ENCODE data around the gene C12orf43. TPM values are rescaled to one million over a fixed set of nuclear protein-coding genes. Genes with fewer than 3 reads are reported as not detected.

Gene C12orf43
- total RNA-seq, 1 experiment from 2014 or later: 35.4 TPM

- Histone ChIP-seq H3K27ac (ENCODE audit: low read length) (no peak overlapping the region), H3K79me2 (ENCODE audit: low read length) (no peaks in the 10 kb centered on the region), H3K4me1 (ENCODE audit: insufficient read depth, low read length) (no peaks in the 10 kb centered on the region), H3K4me3 (ENCODE audit: low read length) (no peak overlapping the region), H3K36me3 (ENCODE audit: low read depth, low read length) (no peaks in the 10 kb centered on the region), H3K4me2 (ENCODE audit: low read length) (no peak overlapping the region), H3K9ac (ENCODE audit: low read length) (no peak overlapping the region), H4K20me1 (ENCODE audit: low read length) (no peaks in the 10 kb centered on the region), H3K27me3 (ENCODE audit: low read length) (no peaks in the 10 kb centered on the region), H3K9me2 (replicated peaks; ENCODE audit: low read length) (no peaks in the 10 kb centered on the region), H3F3A (ENCODE audit: low read length, unreplicated experiment) (no peaks in the 10 kb centered on the region), H2AFZ (ENCODE audit: low read length) (0 out of 2 replicates have a peak overlapping the region, but pooled peaks have one; percentile 11), H3K9me3 (ENCODE audit: low read length) (no peaks in the 10 kb centered on the region)
- CTCF ChIA-PET: interaction anchor here (0.7 kb wide), 1 partner anchor 52 kb away, joined by 3 read pairs; no protein-coding TSS in a partner anchor
- intact Hi-C loops (cut with micrococcal nuclease): no loop called here
- ATAC-seq: no peak
- no peak for TF ChIP-seq EZH2phosphoT487 (IDR thresholded peaks at IDR 0.05; ENCODE audit: borderline replicate concordance, low read length)
- TF ChIP-seq EZH2 (IDR thresholded peaks at IDR 0.05; ENCODE audit: low read length, unreplicated experiment): no peak
- TF ChIP-seq, protein P1, sequence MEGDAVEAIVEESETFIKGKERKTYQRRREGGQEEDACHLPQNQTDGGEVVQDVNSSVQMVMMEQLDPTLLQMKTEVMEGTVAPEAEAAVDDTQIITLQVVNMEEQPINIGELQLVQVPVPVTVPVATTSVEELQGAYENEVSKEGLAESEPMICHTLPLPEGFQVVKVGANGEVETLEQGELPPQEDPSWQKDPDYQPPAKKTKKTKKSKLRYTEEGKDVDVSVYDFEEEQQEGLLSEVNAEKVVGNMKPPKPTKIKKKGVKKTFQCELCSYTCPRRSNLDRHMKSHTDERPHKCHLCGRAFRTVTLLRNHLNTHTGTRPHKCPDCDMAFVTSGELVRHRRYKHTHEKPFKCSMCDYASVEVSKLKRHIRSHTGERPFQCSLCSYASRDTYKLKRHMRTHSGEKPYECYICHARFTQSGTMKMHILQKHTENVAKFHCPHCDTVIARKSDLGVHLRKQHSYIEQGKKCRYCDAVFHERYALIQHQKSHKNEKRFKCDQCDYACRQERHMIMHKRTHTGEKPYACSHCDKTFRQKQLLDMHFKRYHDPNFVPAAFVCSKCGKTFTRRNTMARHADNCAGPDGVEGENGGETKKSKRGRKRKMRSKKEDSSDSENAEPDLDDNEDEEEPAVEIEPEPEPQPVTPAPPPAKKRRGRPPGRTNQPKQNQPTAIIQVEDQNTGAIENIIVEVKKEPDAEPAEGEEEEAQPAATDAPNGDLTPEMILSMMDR (conservative IDR thresholded peaks at IDR 0.05; ENCODE audit: low read depth, low read length): no peak
- POLR2A ChIA-PET (ENCODE audit: unreplicated experiment): no interaction called here
- DNase-seq: no peak
- BruUV-seq (replicated peaks): no TSS peak
These were observed 41.5 kb upstream of the C12orf43 start for GRCh38 chr12:121057794-121058193.

DNA sequence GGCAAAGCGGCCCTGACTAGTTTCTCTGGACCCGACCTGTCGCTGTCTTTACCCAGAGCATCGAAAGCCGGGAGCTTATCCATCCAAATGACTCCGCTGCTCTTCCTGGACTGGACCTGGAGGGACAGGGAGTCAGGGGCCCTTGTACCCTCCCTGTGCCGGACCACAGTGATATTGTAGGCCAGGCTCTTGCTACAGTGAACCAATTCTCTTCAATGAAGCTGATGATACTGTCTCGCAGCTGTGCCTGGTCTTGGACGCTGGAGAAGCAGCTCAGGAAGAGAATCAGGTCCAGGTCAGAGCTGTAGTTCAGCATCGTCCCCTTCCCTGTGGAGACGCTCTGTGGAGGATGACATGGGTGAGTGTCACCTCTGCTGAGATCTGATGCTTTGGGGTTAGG is 37.4 kb upstream of the C12orf43 start:
- Histone ChIP-seq H3K79me2 (ENCODE audit: low read length) (no peaks in the 10 kb centered on the region), H2AFZ (ENCODE audit: low read length) (no peak overlapping the region), H3K4me3 (ENCODE audit: low read length) (no peak overlapping the region), H3K36me3 (ENCODE audit: low read depth, low read length) (no peaks in the 10 kb centered on the region), H4K20me1 (ENCODE audit: low read length) (no peaks in the 10 kb centered on the region), H3K4me1 (ENCODE audit: insufficient read depth, low read length) (no peaks in the 10 kb centered on the region), H3K27me3 (ENCODE audit: low read length) (no peaks in the 10 kb centered on the region), H3K27ac (ENCODE audit: low read length) (no peak overlapping the region), H3K9ac (ENCODE audit: low read length) (no peak overlapping the region), H3K9me3 (ENCODE audit: low read length) (no peaks in the 10 kb centered on the region), H3F3A (ENCODE audit: low read length, unreplicated experiment) (no peaks in the 10 kb centered on the region), H3K4me2 (ENCODE audit: low read length) (no peak overlapping the region), H3K9me2 (replicated peaks; ENCODE audit: low read length) (no peaks in the 10 kb centered on the region)
- intact Hi-C loops (cut with micrococcal nuclease): no loop called here
- ChIA-PET POLR2A (ENCODE audit: unreplicated experiment) (no interaction called here), CTCF (no interaction called here)
- no peak for DNase-seq
- no peak for ATAC-seq
- no TSS peak for BruUV-seq (replicated peaks)
- TF ChIP-seq EZH2phosphoT487 (IDR thresholded peaks at IDR 0.05; ENCODE audit: borderline replicate concordance, low read length): no peak

DNA sequence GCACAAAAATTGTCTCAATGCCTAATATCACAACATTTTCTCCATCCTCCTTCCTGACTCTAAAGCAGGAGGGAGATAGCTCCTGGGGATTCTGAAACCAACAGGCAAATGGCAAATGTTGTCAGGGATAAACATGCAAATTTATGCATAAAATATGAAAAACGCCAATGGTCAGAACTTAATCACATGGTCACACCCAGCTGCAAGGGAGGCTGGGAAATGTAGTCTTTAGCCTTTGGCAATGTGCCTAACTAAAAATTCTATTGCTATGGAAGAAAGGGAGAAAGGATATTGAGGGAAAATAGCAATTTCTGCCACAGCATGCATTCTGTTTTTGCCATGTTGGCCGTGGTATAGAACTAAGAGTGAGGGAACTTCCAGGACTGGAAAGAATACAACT is 34.4 kb upstream of the C12orf43 start:
- H3K27ac ChIP-seq (ENCODE audit: low read length): no peak overlapping the region
- no TSS peak for BruUV-seq (replicated peaks)
- no peak overlapping the region for H3K4me3 ChIP-seq (ENCODE audit: low read length)
- TF ChIP-seq EZH2phosphoT487 (IDR thresholded peaks at IDR 0.05; ENCODE audit: borderline replicate concordance, low read length) (no peak), EZH2 (IDR thresholded peaks at IDR 0.05; ENCODE audit: low read length, unreplicated experiment) (no peak)
- TF ChIP-seq, protein P1 (conservative IDR thresholded peaks at IDR 0.05; ENCODE audit: low read depth, low read length): no peak
- intact Hi-C loops (cut with micrococcal nuclease): no loop called here
- H3F3A ChIP-seq (ENCODE audit: low read length, unreplicated experiment): no peaks in the 10 kb centered on the region
- no peaks in the 10 kb centered on the region for H3K9me2 ChIP-seq (replicated peaks; ENCODE audit: low read length)
- H3K9me3 ChIP-seq (ENCODE audit: low read length): no peaks in the 10 kb centered on the region
- DNase-seq (peak; percentile 48), ATAC-seq (no peak)
- H3K4me2 ChIP-seq (ENCODE audit: low read length): no peak overlapping the region
- no peaks in the 10 kb centered on the region for H3K4me1 ChIP-seq (ENCODE audit: insufficient read depth, low read length)
- no peaks in the 10 kb centered on the region for H4K20me1 ChIP-seq (ENCODE audit: low read length)
- no peaks in the 10 kb centered on the region for H3K27me3 ChIP-seq (ENCODE audit: low read length)
- H3K79me2 ChIP-seq (ENCODE audit: low read length): no peaks in the 10 kb centered on the region
- ChIA-PET CTCF (interaction anchor here (0.6 to 0.7 kb wide), 2 partner anchors 9 to 173 kb away, joined by 3 to 4 read pairs; no protein-coding TSS in a partner anchor), POLR2A (ENCODE audit: unreplicated experiment) (interaction anchor here (0.7 kb wide), 1 partner anchor 19 kb away, joined by 4 read pairs; no protein-coding TSS in a partner anchor)
- no peak overlapping the region for H2AFZ ChIP-seq (ENCODE audit: low read length)
- H3K9ac ChIP-seq (ENCODE audit: low read length): no peak overlapping the region
- no peaks in the 10 kb centered on the region for H3K36me3 ChIP-seq (ENCODE audit: low read depth, low read length)
